Measurements from ENCODE around the gene EFHC1. TPM values are rescaled to one million over a fixed set of nuclear protein-coding genes. Genes with fewer than 3 reads are reported as not detected.

EFHC1 gene
- total RNA-seq, 1 donor from 2014 or later, result 25.6 TPM

GRCh38 chr6:52546192-52546591 lies 126.0 kb downstream of the EFHC1 start:
- Histone ChIP-seq H3K79me2 (ENCODE audit: insufficient read depth, low read length) (peaks cover 100% of the 10 kb centered on the region), H4K20me1 (ENCODE audit: insufficient read depth, low read length) (peaks cover 30% of the 10 kb centered on the region), H3K27ac (ENCODE audit: low read depth, low read length) (peak overlapping the region; percentile 87), H3K36me3 (ENCODE audit: insufficient read depth, low read length) (peaks cover 10% of the 10 kb centered on the region), H3K9me3 (ENCODE audit: insufficient read depth, low read depth, low read length) (no peaks in the 10 kb centered on the region), H3K4me2 (ENCODE audit: low read length) (no peak overlapping the region), H3K9ac (ENCODE audit: low read length) (no peak overlapping the region), H2AFZ (ENCODE audit: low read depth, low read length) (no peak overlapping the region), H3K27me3 (ENCODE audit: insufficient read depth, low read length) (no peaks in the 10 kb centered on the region), H3K4me3 (ENCODE audit: insufficient read depth, low read depth, low read length) (no peak overlapping the region), H3K4me1 (ENCODE audit: insufficient read depth, low read length) (peaks cover 88% of the 10 kb centered on the region)
- FAIRE-seq (no peak), DNase-seq (ENCODE audit: low read depth) (no peak)
- Mint-ChIP-seq H3K9me3 (ENCODE audit: unreplicated experiment) (peaks cover 5% of the 10 kb centered on the region), H3K4me1 (ENCODE audit: low read depth, unreplicated experiment) (peaks cover 92% of the 10 kb centered on the region), H3K27me3 (ENCODE audit: low read depth, unreplicated experiment) (no peaks in the 10 kb centered on the region), H3K27ac (ENCODE audit: unreplicated experiment) (peak overlapping the region; percentile 47), H3K4me3 (ENCODE audit: unreplicated experiment) (no peak overlapping the region), H3K36me3 (ENCODE audit: low read depth, unreplicated experiment) (peaks cover 26% of the 10 kb centered on the region)
- TF ChIP-seq CTCF (IDR thresholded peaks at IDR 0.05; ENCODE audit: insufficient read depth, low read depth, low read length), result no peak
- TF ChIP-seq EZH2 (IDR thresholded peaks at IDR 0.05; ENCODE audit: insufficient read depth, low read length), result no peak

DNA sequence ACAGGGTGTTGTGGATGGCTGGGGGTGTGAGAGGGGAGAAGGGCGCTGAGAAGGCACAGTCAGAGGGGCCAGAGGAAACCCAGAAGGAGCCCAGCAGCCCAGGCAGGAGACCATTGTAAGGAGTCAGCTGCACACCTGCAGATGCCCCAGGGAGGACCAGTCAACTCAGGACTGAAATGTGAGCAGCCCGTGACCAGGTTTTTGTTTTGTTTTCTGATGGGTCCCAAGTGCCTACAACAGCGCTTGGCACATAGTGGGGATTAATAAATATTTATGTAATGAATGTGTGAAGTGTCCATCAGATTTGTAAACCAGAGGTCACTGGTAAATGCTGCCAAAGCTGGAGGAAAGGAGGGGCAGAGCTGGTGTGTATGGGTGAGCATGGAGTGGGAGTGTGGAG lies 126.5 kb downstream of the EFHC1 start:
- Mint-ChIP-seq H3K27ac (ENCODE audit: unreplicated experiment) (peak overlapping the region; percentile 28), H3K27me3 (ENCODE audit: low read depth, unreplicated experiment) (no peaks in the 10 kb centered on the region), H3K9me3 (ENCODE audit: unreplicated experiment) (peaks cover 5% of the 10 kb centered on the region), H3K36me3 (ENCODE audit: low read depth, unreplicated experiment) (peaks cover 26% of the 10 kb centered on the region), H3K4me1 (ENCODE audit: low read depth, unreplicated experiment) (peaks cover 92% of the 10 kb centered on the region), H3K4me3 (ENCODE audit: unreplicated experiment) (peak overlapping the region; percentile 47)
- peaks cover 10% of the 10 kb centered on the region for H3K36me3 ChIP-seq (ENCODE audit: insufficient read depth, low read length)
- H3K27me3 ChIP-seq (ENCODE audit: insufficient read depth, low read length), result no peaks in the 10 kb centered on the region
- H3K27ac ChIP-seq (ENCODE audit: low read depth, low read length), result peak overlapping the region; percentile 57
- H3K9ac ChIP-seq (ENCODE audit: low read length), result peak overlapping the region; percentile 29
- DNase-seq (ENCODE audit: low read depth) (no peak), FAIRE-seq (no peak)
- H3K4me3 ChIP-seq (ENCODE audit: insufficient read depth, low read depth, low read length), result no peak overlapping the region
- H3K79me2 ChIP-seq (ENCODE audit: insufficient read depth, low read length), result peaks cover 100% of the 10 kb centered on the region
- peaks cover 30% of the 10 kb centered on the region for H4K20me1 ChIP-seq (ENCODE audit: insufficient read depth, low read length)
- no peaks in the 10 kb centered on the region for H3K9me3 ChIP-seq (ENCODE audit: insufficient read depth, low read depth, low read length)
- no peak for TF ChIP-seq CTCF (IDR thresholded peaks at IDR 0.05; ENCODE audit: insufficient read depth, low read depth, low read length)
- no peak for TF ChIP-seq EZH2 (IDR thresholded peaks at IDR 0.05; ENCODE audit: insufficient read depth, low read length)
- H3K4me1 ChIP-seq (ENCODE audit: insufficient read depth, low read length), result peaks cover 88% of the 10 kb centered on the region
- H3K4me2 ChIP-seq (ENCODE audit: low read length), result peak overlapping the region; percentile 39
- H2AFZ ChIP-seq (ENCODE audit: low read depth, low read length), result no peak overlapping the region

DNA sequence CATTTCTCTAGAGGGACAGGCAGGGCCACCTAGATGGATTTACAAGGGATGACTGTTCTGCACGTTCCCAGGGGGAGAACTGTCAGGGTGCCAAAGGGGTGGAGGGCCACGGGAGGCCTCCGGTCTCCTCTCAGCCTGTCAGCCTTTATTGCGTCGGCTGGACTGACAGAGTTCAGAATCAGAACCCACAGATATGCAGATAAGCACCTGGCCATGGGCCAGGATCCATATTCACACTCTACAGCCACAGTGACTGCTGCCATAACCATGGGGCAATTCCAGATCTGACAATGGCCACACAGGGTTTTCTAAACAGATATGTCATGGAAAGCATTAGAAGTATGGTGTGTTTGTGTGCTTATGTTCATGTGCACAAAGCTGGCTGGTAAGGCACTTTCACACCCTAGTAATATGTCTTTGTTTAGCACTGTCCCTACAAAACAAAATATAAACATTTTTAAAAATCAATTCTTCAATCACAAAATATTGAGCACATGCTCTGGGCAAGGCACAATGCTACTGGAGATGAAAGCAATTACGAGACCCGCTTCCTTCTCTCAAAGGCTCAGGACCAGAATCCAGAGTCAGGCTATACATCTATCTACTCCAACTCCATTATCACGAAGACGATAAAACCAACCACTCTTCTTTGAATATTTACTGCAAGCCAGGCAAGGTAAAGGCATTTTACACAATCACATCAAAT lies 127.7 kb downstream of the EFHC1 start:
- H3K9ac ChIP-seq (ENCODE audit: low read length), result peak overlapping the region; percentile 29
- peaks cover 91% of the 10 kb centered on the region for H3K4me1 ChIP-seq (ENCODE audit: insufficient read depth, low read length)
- peaks cover 37% of the 10 kb centered on the region for H4K20me1 ChIP-seq (ENCODE audit: insufficient read depth, low read length)
- H3K4me3 Mint-ChIP-seq (ENCODE audit: unreplicated experiment), result no peak overlapping the region
- no peak overlapping the region for H3K4me3 ChIP-seq (ENCODE audit: insufficient read depth, low read depth, low read length)
- H3K27ac Mint-ChIP-seq (ENCODE audit: unreplicated experiment), result peak overlapping the region; percentile 67
- H3K9me3 Mint-ChIP-seq (ENCODE audit: unreplicated experiment), result peaks cover 9% of the 10 kb centered on the region
- peaks cover 10% of the 10 kb centered on the region for H3K36me3 ChIP-seq (ENCODE audit: insufficient read depth, low read length)
- H3K4me1 Mint-ChIP-seq (ENCODE audit: low read depth, unreplicated experiment), result peaks cover 95% of the 10 kb centered on the region
- no peaks in the 10 kb centered on the region for H3K27me3 Mint-ChIP-seq (ENCODE audit: low read depth, unreplicated experiment)
- TF ChIP-seq EZH2 (IDR thresholded peaks at IDR 0.05; ENCODE audit: insufficient read depth, low read length) (no peak), CTCF (IDR thresholded peaks at IDR 0.05; ENCODE audit: insufficient read depth, low read depth, low read length) (no peak)
- no peaks in the 10 kb centered on the region for H3K27me3 ChIP-seq (ENCODE audit: insufficient read depth, low read length)
- peaks cover 100% of the 10 kb centered on the region for H3K79me2 ChIP-seq (ENCODE audit: insufficient read depth, low read length)
- DNase-seq (ENCODE audit: low read depth) (peak; percentile 65), FAIRE-seq (no peak)
- peak overlapping the region; percentile 57 for H3K27ac ChIP-seq (ENCODE audit: low read depth, low read length)
- no peak overlapping the region for H2AFZ ChIP-seq (ENCODE audit: low read depth, low read length)
- H3K9me3 ChIP-seq (ENCODE audit: insufficient read depth, low read depth, low read length), result no peaks in the 10 kb centered on the region
- H3K4me2 ChIP-seq (ENCODE audit: low read length), result peak overlapping the region; percentile 39
- H3K36me3 Mint-ChIP-seq (ENCODE audit: low read depth, unreplicated experiment), result peaks cover 28% of the 10 kb centered on the region

Measured in astrocyte (in vitro differentiated cells and primary cell).